Activated naive CD8-positive, alpha-beta T cell treated with anti-CD3 and anti-CD28 coated beads, Interleukin-2, amount 10 ng/mL, durations not matched to agents 7 days and 5 days (primary cell): Measurements from ENCODE around the gene AMOT. TPM values are rescaled to one million over a fixed set of nuclear protein-coding genes. Genes with fewer than 3 reads are reported as not detected.
A peak's percentile ranks its signal among the peaks of the same experiment; 100 is the strongest.

Experiments used
- ATAC-seq: fragments of 150-1000 bp; cut with Tn5 transposase; one replicate; pipeline ENCODE4 v1.10.0; 2021; ENCODE audit warnings: low read depth, moderate library complexity
- POLR2A ChIA-PET: fragments of 350-600 bp; sonication (Branson Sonifier 250); formaldehyde crosslinking; loops from one replicate; lab custom pipeline; 2021; ENCODE audit warnings: antibody characterized with exemption; lab: Charles Lee
- DNase-seq: peaks from one replicate; pipeline ENCODE4 v3.0.0; 2021
- H3K27ac Mint-ChIP-seq: one replicate; pipeline ENCODE4 v1.8.0; 2022; ENCODE audit warnings: mild to moderate bottlenecking, mixed read lengths
- H3K27me3 Mint-ChIP-seq: one replicate; pipeline ENCODE4 v1.8.0; 2022; ENCODE audit warnings: mild to moderate bottlenecking, moderate library complexity, mixed read lengths
- H3K36me3 Mint-ChIP-seq: one replicate; pipeline ENCODE4 v1.8.0; 2021; ENCODE audit warnings: mild to moderate bottlenecking, mixed read lengths
- H3K4me1 Mint-ChIP-seq: one replicate; pipeline ENCODE4 v1.8.0; 2021; ENCODE audit warnings: mixed read lengths
- H3K4me3 Mint-ChIP-seq: one replicate; pipeline ENCODE4 v1.8.0; 2022; ENCODE audit warnings: mild to moderate bottlenecking, moderate library complexity, mixed read lengths
- H3K9me3 Mint-ChIP-seq: one replicate; pipeline ENCODE4 v1.8.0; 2021; ENCODE audit warnings: mixed read lengths
- total RNA-seq, 2 experiments: library from RNA; stranded (reverse); gene quantifications; one replicate each; pipeline ENCODE4 v1.2.3, GENCODE V29; 2021

The AMOT gene
- total RNA-seq, 2 experiments from 2014 or later = 1.1 to 1.8 TPM

DNA sequence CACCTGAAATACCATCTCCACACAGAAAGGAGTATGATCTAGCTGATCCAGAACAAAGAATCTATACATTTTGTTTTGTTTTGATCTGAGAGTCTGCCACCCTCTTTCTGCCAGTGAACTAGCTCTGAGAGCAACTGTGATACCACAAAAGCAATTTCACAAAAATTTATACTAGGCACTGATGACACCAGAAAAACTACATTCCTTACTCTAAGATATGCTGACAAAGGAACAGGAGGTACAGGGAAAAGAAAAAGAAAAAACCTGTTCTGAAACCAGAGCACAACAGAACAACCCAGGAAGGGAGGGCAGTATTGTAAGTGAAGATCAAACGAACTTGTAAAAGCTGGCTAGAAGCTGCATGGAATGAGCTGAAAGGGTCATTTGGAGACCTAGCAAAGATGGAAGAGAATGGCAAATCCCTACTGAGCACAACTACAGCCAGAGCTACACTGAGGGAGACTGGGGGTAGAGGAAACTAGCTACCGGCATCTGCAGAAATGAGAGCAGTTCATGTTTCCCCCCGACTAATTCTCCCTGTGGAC, 31.9 kb downstream of the AMOT start:
- H3K27me3 Mint-ChIP-seq = no peaks in the 10 kb centered on the region
- no peak overlapping the region for H3K4me3 Mint-ChIP-seq
- H3K27ac Mint-ChIP-seq = peak overlapping the region; percentile 30
- no peak for ATAC-seq
- no peaks in the 10 kb centered on the region for H3K4me1 Mint-ChIP-seq
- POLR2A ChIA-PET = no interaction called here
- no peak for DNase-seq
- H3K9me3 Mint-ChIP-seq = no peaks in the 10 kb centered on the region
- no peaks in the 10 kb centered on the region for H3K36me3 Mint-ChIP-seq

DNA sequence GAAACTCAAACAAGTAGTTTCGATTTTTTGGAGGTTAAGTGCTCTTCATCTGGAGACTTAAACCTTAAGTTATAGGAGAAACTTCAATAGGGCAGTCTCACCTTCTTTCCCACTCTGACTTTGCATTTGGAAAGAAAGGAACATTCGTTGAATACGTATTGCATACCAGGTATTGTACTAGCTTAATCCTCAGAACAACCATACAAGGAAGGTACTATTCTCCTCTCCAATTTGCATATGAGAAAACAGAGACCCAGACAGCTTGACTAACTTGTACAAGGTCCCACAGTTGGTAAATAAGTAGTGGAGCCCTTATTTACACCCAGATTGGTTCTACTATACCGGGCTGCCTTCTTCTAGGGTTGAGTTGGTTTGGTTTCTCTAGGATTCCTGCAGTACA, 32.6 kb downstream of the AMOT start:
- no peak overlapping the region for H3K4me3 Mint-ChIP-seq
- ATAC-seq (no peak), DNase-seq (no peak)
- no peaks in the 10 kb centered on the region for H3K36me3 Mint-ChIP-seq
- H3K27me3 Mint-ChIP-seq = no peaks in the 10 kb centered on the region
- no peaks in the 10 kb centered on the region for H3K9me3 Mint-ChIP-seq
- H3K4me1 Mint-ChIP-seq = no peaks in the 10 kb centered on the region
- POLR2A ChIA-PET = no interaction called here
- no peak overlapping the region for H3K27ac Mint-ChIP-seq

DNA sequence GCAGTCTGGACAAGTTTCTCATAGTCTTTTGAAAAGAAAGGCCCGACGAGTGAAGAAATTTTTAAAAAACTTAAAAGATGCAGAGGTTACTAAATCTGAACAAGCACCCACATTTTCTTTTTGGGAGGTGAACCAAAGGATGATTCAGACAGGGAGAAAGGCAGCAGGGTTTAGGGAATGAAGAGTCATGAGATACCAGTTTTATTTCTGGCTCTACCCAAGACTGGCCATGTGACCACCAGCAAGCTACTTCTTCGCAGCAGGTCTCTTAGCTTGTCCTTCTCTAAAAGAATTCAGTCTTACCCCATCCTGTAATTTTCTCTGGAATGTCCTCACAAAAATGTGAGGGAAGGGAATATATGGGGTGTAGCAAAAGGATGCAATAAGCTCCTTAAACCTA, 37.6 kb downstream of the AMOT start:
- Mint-ChIP-seq H3K9me3 (no peaks in the 10 kb centered on the region), H3K36me3 (no peaks in the 10 kb centered on the region), H3K4me3 (no peak overlapping the region), H3K27ac (no peak overlapping the region), H3K27me3 (no peaks in the 10 kb centered on the region), H3K4me1 (no peaks in the 10 kb centered on the region)
- DNase-seq = no peak
- ATAC-seq = no peak
- POLR2A ChIA-PET = no interaction called here

DNA sequence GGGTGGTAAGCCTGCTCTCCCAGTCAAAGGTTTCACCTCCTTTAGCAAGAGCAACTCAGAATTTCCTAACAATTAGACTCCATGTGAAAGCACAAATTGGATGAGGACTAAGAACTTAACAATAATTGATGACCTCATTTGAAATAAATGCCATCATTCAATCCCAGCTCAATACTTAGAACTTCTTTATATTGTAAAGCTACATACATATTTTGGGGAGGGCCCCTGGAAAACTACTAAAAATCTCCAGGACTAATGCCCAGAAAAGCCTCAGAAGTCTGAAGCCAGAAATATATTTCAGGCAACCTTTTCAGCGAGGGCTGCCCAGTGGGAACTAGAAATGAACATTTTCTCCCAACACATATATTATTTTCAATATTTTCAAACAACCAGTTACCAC, 38.1 kb downstream of the AMOT start:
- no peaks in the 10 kb centered on the region for H3K4me1 Mint-ChIP-seq
- DNase-seq (no peak), ATAC-seq (no peak)
- H3K27me3 Mint-ChIP-seq = no peaks in the 10 kb centered on the region
- H3K27ac Mint-ChIP-seq = no peak overlapping the region
- H3K36me3 Mint-ChIP-seq = no peaks in the 10 kb centered on the region
- no peaks in the 10 kb centered on the region for H3K9me3 Mint-ChIP-seq
- POLR2A ChIA-PET = no interaction called here
- no peak overlapping the region for H3K4me3 Mint-ChIP-seq

DNA sequence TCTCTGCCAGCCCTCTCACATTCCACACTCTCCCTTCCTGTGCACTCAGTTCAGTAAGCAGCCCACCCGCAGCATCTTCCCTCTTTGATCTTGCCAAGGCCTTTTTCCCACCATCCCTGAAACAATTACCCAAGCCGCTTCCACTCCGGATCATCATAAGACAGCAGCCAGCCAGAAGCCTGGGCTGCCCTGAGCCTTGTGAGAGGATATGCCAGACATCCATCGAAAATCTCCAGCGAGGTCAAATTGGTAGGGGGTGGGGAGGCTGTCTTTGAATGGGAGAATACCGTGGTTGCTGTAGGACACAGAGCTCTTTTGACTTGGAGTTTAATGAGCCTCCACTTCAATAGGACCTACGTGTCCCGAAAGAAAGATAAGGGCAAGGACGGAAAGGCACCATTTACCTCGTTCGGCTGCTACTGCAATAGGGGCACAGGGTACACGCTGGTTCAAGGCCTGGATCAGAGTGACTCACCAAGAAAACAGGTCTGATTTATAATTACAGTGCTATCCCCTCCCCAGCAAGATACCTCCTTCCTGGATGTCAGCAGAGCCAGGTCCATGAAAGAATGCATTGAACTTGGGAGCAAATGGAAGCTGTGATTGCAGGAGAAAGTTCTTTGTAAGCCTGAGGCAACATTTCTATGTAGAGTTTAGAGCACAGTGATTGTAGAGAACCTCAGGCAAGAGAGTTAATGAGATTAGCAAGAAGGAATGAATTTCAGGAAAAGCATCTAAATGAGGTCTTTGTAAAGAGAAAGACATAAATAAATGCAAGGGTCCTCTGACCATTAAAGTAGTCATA, 39.5 kb downstream of the AMOT start:
- DNase-seq = no peak
- Mint-ChIP-seq H3K36me3 (no peaks in the 10 kb centered on the region), H3K27ac (no peak overlapping the region), H3K4me1 (no peaks in the 10 kb centered on the region), H3K9me3 (peaks cover 4% of the 10 kb centered on the region), H3K4me3 (no peak overlapping the region), H3K27me3 (no peaks in the 10 kb centered on the region)
- POLR2A ChIA-PET = no interaction called here
- no peak for ATAC-seq

DNA sequence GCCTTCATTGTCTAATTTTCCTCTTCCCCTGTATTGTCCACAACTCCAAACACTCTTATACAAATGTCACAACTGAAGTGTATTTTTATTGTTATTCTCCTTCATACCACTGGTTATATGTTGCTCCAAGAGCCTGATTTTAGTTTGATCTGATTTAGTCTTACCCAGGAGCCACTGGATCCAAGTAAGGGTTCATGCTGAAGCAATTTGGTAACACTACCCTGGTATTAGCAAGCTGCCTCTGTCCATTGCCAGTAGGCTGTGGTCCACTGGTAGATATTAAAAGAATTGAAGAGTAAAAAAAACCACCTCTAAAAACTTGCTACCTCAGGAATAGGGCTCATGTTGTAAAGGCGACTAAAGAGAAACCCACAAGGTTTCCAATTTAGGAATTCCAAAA, 41.2 kb downstream of the AMOT start:
- no peak for ATAC-seq
- POLR2A ChIA-PET = no interaction called here
- H3K36me3 Mint-ChIP-seq = no peaks in the 10 kb centered on the region

DNA sequence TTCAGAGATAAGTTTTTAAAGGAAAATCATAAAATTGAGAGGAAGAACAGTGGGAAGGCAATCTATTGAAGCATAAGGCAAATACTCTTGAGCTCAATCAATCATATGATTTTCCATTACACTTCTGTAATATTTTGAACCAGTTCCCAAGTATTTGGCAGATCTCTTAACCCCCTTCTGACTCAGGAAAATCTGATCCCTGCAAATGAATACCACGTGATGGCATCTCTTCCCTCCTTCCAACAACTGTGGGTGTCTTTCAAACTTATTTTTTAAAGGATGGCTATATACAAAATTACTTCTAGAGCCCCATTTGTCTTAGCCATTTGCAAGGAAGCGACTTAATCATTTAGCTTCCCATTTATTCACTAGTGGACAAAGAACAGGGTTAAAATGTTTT, 41.9 kb downstream of the AMOT start:
- no peaks in the 10 kb centered on the region for H3K36me3 Mint-ChIP-seq
- POLR2A ChIA-PET = no interaction called here
- H3K9me3 Mint-ChIP-seq = peaks cover 4% of the 10 kb centered on the region
- DNase-seq (no peak), ATAC-seq (no peak)
- no peaks in the 10 kb centered on the region for H3K4me1 Mint-ChIP-seq
- no peak overlapping the region for H3K27ac Mint-ChIP-seq
- H3K27me3 Mint-ChIP-seq = no peaks in the 10 kb centered on the region
- H3K4me3 Mint-ChIP-seq = no peak overlapping the region

More for the DNA sequence above, 41.2 kb downstream of the AMOT start:
- H3K27ac Mint-ChIP-seq = no peak overlapping the region
- peaks cover 4% of the 10 kb centered on the region for H3K9me3 Mint-ChIP-seq
- H3K4me1 Mint-ChIP-seq = no peaks in the 10 kb centered on the region
- H3K27me3 Mint-ChIP-seq = no peaks in the 10 kb centered on the region
- no peak for DNase-seq
- H3K4me3 Mint-ChIP-seq = no peak overlapping the region

DNA sequence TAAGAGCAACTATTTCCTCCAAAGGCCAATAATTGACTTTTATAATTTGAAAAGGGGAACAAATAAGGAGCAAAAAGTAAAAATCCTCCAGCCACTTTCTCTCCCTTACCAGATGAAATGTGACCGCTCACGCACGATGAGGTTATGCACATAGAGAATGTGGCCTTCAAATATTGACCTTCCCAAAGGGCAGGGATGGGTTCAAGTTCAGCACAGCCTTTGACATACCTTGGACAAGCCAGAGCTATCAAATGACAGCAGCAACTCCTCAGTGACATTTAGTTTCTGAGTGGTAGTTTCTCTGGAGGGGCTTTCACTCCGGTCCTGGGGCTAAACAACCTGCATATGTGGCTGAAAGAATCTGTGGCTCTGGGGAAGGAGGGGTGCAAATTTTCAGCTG, 50.7 kb downstream of the AMOT start:
- Mint-ChIP-seq H3K36me3 (no peaks in the 10 kb centered on the region), H3K9me3 (no peaks in the 10 kb centered on the region), H3K27me3 (no peaks in the 10 kb centered on the region), H3K4me3 (no peak overlapping the region), H3K27ac (no peak overlapping the region), H3K4me1 (no peaks in the 10 kb centered on the region)
- no peak for ATAC-seq
- DNase-seq = no peak
- POLR2A ChIA-PET = no interaction called here

DNA sequence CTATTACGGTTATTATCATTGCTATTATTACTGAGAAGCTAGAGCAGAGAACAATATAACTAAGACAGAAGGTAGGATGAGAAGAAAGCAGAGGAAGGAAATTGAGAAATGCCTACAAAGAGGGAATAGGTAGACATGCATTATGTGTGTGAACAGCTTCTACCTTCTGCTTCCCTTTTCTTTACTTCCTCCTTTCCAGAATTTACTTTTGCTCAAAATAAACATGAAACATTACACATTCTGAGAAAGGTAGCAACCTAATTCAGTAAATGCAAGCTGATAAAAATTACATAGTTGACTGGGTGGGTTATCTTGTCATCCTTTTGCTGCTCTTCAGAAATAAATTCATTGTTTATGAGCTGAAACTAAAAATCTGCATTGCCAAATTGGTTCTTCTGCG, 54.6 kb downstream of the AMOT start:
- Mint-ChIP-seq H3K27me3 (no peaks in the 10 kb centered on the region), H3K9me3 (no peaks in the 10 kb centered on the region), H3K4me3 (no peak overlapping the region), H3K27ac (no peak overlapping the region), H3K4me1 (no peaks in the 10 kb centered on the region), H3K36me3 (no peaks in the 10 kb centered on the region)
- POLR2A ChIA-PET = no interaction called here
- DNase-seq (no peak), ATAC-seq (no peak)

DNA sequence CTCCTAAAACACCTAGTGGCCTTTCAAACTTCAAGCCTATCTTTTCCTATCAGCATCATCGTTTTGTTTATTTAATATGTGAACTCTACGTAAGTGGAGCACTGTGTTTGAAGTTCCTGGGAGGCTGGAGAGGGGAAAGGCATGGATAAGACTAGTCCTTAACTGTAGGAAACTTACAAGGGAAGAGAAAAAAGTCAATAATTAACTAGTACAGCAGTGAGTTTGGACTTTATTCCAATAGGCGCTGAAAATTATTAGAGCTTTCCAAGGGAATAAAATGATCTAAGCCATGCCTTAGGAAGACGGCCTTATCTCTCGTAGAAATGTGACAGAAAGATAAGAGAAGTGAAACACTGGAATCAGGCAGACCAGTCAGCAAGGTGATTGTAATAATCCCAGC, 55.3 kb downstream of the AMOT start:
- Mint-ChIP-seq H3K36me3 (no peaks in the 10 kb centered on the region), H3K4me3 (no peak overlapping the region), H3K27me3 (no peaks in the 10 kb centered on the region), H3K9me3 (no peaks in the 10 kb centered on the region), H3K4me1 (no peaks in the 10 kb centered on the region), H3K27ac (no peak overlapping the region)
- no peak for DNase-seq
- no peak for ATAC-seq
- POLR2A ChIA-PET = no interaction called here

DNA sequence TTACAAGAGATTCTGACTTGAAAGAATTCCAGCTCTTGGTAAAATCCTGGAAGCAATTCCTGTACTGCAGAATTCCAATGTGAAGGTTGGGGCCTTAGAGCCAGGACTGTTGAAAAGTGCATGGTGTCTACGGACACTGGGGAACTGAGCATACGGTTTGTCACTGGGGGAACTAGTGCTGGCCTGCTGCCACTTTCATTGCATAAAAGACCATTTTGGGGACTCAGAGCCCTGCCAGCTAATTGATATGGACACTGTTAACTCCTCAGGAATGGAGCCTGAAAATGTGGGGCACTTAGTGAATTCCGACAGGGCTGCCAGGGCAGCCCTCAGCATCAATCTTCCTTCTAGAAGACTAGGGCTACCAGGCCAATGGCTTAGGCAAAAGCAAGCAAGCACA, 55.9 kb downstream of the AMOT start:
- no peaks in the 10 kb centered on the region for H3K4me1 Mint-ChIP-seq
- no peak overlapping the region for H3K27ac Mint-ChIP-seq
- no peaks in the 10 kb centered on the region for H3K27me3 Mint-ChIP-seq
- DNase-seq = no peak
- no peak for ATAC-seq
- no peaks in the 10 kb centered on the region for H3K9me3 Mint-ChIP-seq
- no peak overlapping the region for H3K4me3 Mint-ChIP-seq
- POLR2A ChIA-PET = no interaction called here
- no peaks in the 10 kb centered on the region for H3K36me3 Mint-ChIP-seq

DNA sequence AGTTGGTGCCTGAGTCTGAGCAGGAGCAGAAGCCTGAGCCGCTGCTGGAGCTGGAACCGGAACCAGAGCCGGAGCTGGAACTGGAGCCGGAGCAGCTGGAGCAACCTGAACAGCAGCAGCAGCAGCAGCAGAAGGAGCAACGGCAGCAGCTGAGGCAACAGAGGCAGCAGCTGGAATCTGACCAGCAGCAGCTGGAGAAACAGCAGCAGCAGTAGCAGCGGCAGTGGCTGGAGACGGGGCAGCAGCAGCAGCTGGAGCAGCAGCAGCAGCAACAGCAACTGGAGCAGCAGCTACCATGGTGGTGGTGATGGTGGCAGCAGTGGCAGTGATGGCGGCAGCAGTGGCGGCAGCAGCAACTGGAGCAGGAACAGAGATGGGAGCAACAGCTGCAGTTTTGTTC, 61.5 kb downstream of the AMOT start:
- Mint-ChIP-seq H3K27ac (no peak overlapping the region), H3K4me1 (no peaks in the 10 kb centered on the region), H3K4me3 (no peak overlapping the region), H3K9me3 (no peaks in the 10 kb centered on the region), H3K36me3 (no peaks in the 10 kb centered on the region), H3K27me3 (no peaks in the 10 kb centered on the region)
- no peak for DNase-seq
- POLR2A ChIA-PET = no interaction called here
- ATAC-seq = no peak

DNA sequence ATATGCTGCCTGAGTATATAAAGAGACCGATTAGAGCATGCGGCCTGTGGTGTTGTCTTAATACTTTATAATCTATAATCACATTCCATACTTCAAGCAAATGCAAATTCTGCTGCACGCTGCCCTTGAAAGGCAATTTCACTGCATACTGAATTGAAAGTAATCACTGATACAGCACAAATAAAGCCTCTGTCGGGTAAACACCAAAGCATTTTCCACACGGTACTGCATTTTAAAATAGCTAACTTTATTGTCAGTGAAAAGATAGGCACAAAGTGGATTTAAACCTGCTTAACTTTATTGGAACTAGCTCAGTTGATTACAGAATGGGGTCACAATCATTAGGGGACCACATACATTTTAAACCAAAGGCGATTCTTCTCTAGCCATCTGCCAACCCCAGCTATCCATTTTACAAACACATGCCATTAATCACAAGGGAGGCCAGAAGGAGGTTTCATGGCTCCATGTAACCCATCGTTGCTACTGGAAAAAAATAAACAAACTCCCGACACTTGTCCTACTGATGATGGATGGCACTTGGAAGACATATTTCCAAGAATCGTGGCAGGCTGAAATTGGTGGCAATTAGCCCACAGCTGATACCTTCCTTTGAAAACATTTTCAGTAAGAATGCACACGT, 65.9 kb downstream of the AMOT start:
- Mint-ChIP-seq H3K4me3 (no peak overlapping the region), H3K36me3 (no peaks in the 10 kb centered on the region), H3K27me3 (no peaks in the 10 kb centered on the region), H3K9me3 (peaks cover 1% of the 10 kb centered on the region), H3K4me1 (no peaks in the 10 kb centered on the region), H3K27ac (no peak overlapping the region)
- no peak for DNase-seq
- ATAC-seq = no peak
- POLR2A ChIA-PET = no interaction called here

DNA sequence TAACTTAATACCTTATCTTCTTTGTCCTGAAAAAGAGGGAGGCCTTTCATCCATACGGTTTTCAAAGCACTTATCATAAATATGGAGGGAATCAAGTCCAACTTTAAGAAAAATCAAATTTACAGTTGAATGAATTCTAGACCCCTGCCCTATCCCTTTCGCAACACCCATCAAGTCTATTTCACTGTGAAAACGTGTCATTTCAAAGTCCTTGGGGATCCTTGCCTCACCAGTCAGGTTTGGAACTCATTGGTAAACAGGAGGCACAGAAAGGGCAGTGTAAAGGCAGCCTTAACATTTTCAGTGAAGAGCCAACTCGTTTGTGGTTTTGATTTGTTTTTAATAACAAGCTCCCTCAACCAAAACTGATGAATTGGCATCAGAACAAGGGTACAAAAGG, 66.5 kb downstream of the AMOT start:
- DNase-seq (no peak), ATAC-seq (no peak)
- H3K36me3 Mint-ChIP-seq = no peaks in the 10 kb centered on the region
- H3K4me1 Mint-ChIP-seq = no peaks in the 10 kb centered on the region
- peaks cover 2% of the 10 kb centered on the region for H3K9me3 Mint-ChIP-seq
- H3K27me3 Mint-ChIP-seq = no peaks in the 10 kb centered on the region
- no peak overlapping the region for H3K27ac Mint-ChIP-seq
- POLR2A ChIA-PET = no interaction called here
- H3K4me3 Mint-ChIP-seq = no peak overlapping the region
